HepG2 (cell line): ENCODE measurements around the gene HSPB6. TPM values are rescaled to one million over a fixed set of nuclear protein-coding genes. Genes with fewer than 3 reads are reported as not detected.

Source experiments
- ADNP ChIP-seq: sonication (generic); formaldehyde crosslinking; IDR thresholded peaks from 2 replicates; pipeline ENCODE4 v1.4.0; 2020; ENCODE audit warnings: missing genetic modification reagents
- AGO1 ChIP-seq: fragments of 200-400 bp; formaldehyde crosslinking; IDR thresholded peaks from 2 replicates; pipeline ENCODE4 v1.6.1; 2017; ENCODE audit warnings: mild to moderate bottlenecking, low read depth, low read length, moderate library complexity; ENCODE audit not compliant: poor library complexity, severe bottlenecking
- ATF7 ChIP-seq, 2 experiments: fragments of 450-650 bp in 1 of 2; sonication (generic) in 1 of 2; formaldehyde crosslinking in 1 of 2; IDR thresholded peaks; 2 replicates each; pipeline versions ENCODE4 v1.4.0 to v1.6.1; 2016 to 2020; ENCODE audit warnings: antibody characterized with exemption in 1 of 2, mild to moderate bottlenecking in 1 of 2, missing genetic modification reagents in 1 of 2
- CENPX ChIP-seq: sonication (generic); formaldehyde crosslinking; IDR thresholded peaks from 2 replicates; pipeline ENCODE4 v1.9.0; 2021; ENCODE audit warnings: mild to moderate bottlenecking, missing genetic modification reagents, moderate library complexity
- CREM ChIP-seq, 2 experiments: sonication (generic) in 1 of 2; formaldehyde crosslinking in 1 of 2; IDR thresholded peaks; 2 replicates each; pipeline versions ENCODE4 v1.4.0 to v1.6.1; 2016 to 2020; ENCODE audit warnings: antibody characterized with exemption in 1 of 2, mild to moderate bottlenecking in 1 of 2, missing genetic modification reagents in 1 of 2
- FOXA1 ChIP-seq, 2 experiments: fragments of 450-650 bp in 1 of 2; sonication (generic) in 1 of 2; formaldehyde crosslinking in 1 of 2; IDR thresholded peaks; 2 replicates each; pipeline versions ENCODE4 v1.4.0 to v1.6.1; 2016 to 2020; ENCODE audit warnings: missing genetic modification reagents in 1 of 2
- FOXO1 ChIP-seq: sonication (generic); formaldehyde crosslinking; IDR thresholded peaks from 2 replicates; pipeline ENCODE4 v1.4.0; 2020; ENCODE audit warnings: missing genetic modification reagents
- GABPA ChIP-seq, 2 experiments: IDR thresholded peaks; 2 replicates each; pipeline ENCODE4 v1.6.1; 2011 to 2016; ENCODE audit warnings: low read depth in 2 of 2, low read length in 1 of 2, missing biosample characterization in 1 of 2, missing genetic modification characterization in 1 of 2
- KMT2A ChIP-seq: sonication (generic); formaldehyde crosslinking; IDR thresholded peaks from 2 replicates; pipeline ENCODE4 v1.4.0; 2020; ENCODE audit warnings: missing genetic modification reagents
- NCOA1 ChIP-seq: sonication (generic); formaldehyde crosslinking; IDR thresholded peaks from 2 replicates; pipeline ENCODE4 v1.9.0; 2021; ENCODE audit warnings: missing genetic modification reagents
- NCOA2 ChIP-seq: sonication (generic); formaldehyde crosslinking; IDR thresholded peaks from 2 replicates; pipeline ENCODE4 v1.8.0; 2022; ENCODE audit warnings: inconsistent platforms
- PITX1 ChIP-seq: sonication (generic); formaldehyde crosslinking; IDR thresholded peaks from 2 replicates; pipeline ENCODE4 v1.5.1; 2020; ENCODE audit warnings: mild to moderate bottlenecking, missing genetic modification reagents
- RARG ChIP-seq: sonication (generic); formaldehyde crosslinking; IDR thresholded peaks from 2 replicates; pipeline ENCODE4 v1.4.0; 2020; ENCODE audit warnings: low read depth, mild to moderate bottlenecking, missing genetic modification reagents
- SRF ChIP-seq: IDR thresholded peaks from 2 replicates; pipeline ENCODE4 v1.6.1; 2011; ENCODE audit warnings: mild to moderate bottlenecking, low read depth, low read length, moderate library complexity
- SRY ChIP-seq: sonication (generic); formaldehyde crosslinking; IDR thresholded peaks from 2 replicates; pipeline ENCODE4 v1.8.0; 2022; ENCODE audit warnings: mild to moderate bottlenecking, missing genetic modification reagents
- YEATS2 ChIP-seq: sonication (generic); formaldehyde crosslinking; IDR thresholded peaks from 2 replicates; pipeline ENCODE4 v1.4.0; 2020; ENCODE audit warnings: missing genetic modification reagents, borderline replicate concordance
- ZNF143 ChIP-seq: sonication (generic); formaldehyde crosslinking; IDR thresholded peaks from 2 replicates; pipeline ENCODE4 v1.4.0; 2020; ENCODE audit warnings: missing genetic modification reagents
- ZNF354B ChIP-seq: sonication (generic); formaldehyde crosslinking; IDR thresholded peaks from 2 replicates; pipeline ENCODE4 v1.8.0; 2022; ENCODE audit warnings: mild to moderate bottlenecking, missing genetic modification reagents
- ZNF383 ChIP-seq: sonication (generic); formaldehyde crosslinking; IDR thresholded peaks from 2 replicates; pipeline ENCODE4 v1.4.0; 2020; ENCODE audit warnings: missing genetic modification reagents, mild to moderate bottlenecking, borderline replicate concordance
- ZNF550 ChIP-seq: sonication (generic); formaldehyde crosslinking; IDR thresholded peaks from 2 replicates; pipeline ENCODE4 v1.4.0; 2020; ENCODE audit warnings: mild to moderate bottlenecking, missing genetic modification reagents, borderline replicate concordance
- polyA plus RNA-seq, 8 experiments: library from polyadenylated mRNA; depleted of rRNA in 3 of 8; stranded (reverse) in 7 of 8; unstranded in 1 of 8; fragments of >200 nt; fragmentation: Illumina TruSeq in 4 of 8; extraction: Trizol in 4 of 8; gene quantifications; 2 replicates each; pipeline versions ENCODE4 v1.2.1 to v1.2.3, GENCODE V29; 2011 to 2016; ENCODE audit warnings: low read depth in 4 of 8, missing spikeins in 1 of 8, mixed read lengths in 1 of 8; ENCODE audit not compliant: insufficient read depth in 1 of 8
- total RNA-seq, 5 experiments: library from RNA; depleted of rRNA; stranded (reverse); fragments of >200 nt; fragmentation: Illumina TruSeq; extraction: Trizol; gene quantifications; 2 replicates each; pipeline ENCODE4 v1.2.3, GENCODE V29; 2016; ENCODE audit warnings: low read depth in 1 of 5
- TF ChIP-seq, protein P1 (sequence below): IDR thresholded peaks from 2 replicates; pipeline ENCODE4 v1.6.1; 2018; ENCODE audit warnings: missing genetic modification reagents
- TF ChIP-seq, protein P2 (sequence below): sonication (generic); formaldehyde crosslinking; IDR thresholded peaks from 2 replicates; pipeline ENCODE4 v1.5.0; 2020; ENCODE audit warnings: mild to moderate bottlenecking, missing genetic modification reagents, moderate library complexity
- TF ChIP-seq, protein P3 (sequence below): sonication (generic); formaldehyde crosslinking; IDR thresholded peaks from 2 replicates; pipeline ENCODE4 v1.5.1; 2020; ENCODE audit warnings: mild to moderate bottlenecking, missing genetic modification reagents, moderate library complexity

The HSPB6 gene
- total and polyA plus RNA-seq, 2 of the 13 experiments (the other 11 are each of a cell fraction or from before 2014, with no cell fraction given), result 0.18 TPM; not detected in 1

DNA sequence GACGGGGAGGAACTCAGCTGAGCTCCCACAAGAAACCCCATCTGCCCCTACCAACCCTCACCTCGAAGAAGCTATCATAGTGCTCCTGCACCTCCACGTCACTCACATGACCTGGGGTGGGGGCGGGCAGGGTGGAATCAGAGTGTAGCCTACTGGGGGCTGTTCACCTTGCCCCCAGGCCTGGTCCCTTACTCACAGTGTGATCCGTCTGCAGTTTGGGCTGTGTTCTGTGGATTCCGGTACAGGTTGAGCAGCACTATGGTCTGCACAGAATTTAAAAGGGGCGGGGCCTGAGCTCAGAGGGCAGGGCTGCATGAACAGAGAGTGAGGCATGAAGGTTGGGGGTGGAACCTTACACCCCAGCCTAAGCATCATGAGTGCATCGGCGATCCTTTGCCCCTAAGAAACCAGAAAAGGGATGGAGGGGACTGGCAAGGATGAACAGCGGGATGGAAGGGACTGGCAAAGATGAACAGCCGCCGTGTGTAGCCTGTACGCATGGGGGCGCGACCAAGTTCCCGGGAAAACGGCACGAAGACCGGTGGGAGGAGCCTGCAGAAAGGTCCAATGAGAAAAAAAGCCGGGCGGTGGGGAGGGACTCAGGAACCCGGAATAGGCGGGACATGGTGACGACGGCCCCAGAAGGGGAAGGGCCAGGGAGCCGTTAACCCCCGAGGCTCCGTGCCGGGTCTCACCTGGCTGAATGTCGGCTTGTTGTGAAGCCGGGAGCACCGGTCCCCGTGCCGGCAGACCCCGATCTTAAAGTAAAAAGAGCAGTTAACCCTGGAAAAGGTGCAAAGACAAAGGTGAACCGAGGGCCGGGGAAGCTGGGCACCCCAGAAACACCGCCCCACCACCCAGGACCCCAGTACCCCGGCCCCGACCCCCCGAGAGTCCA, 12.2 kb downstream of the HSPB6 start (continued):
- TF ChIP-seq ADNP (CRISPR knock-in tag) (no peak), AGO1 (no peak), NCOA2 (CRISPR knock-in tag) (0 out of 2 replicates have a peak, but pooled peaks have one; percentile 7), CENPX (CRISPR knock-in tag) (no peak), FOXA1 (IDR thresholded peaks at IDR 0.05) (no peak), FOXA1 (CRISPR knock-in tag; IDR thresholded peaks at IDR 0.05) (no peak), FOXO1 (CRISPR knock-in tag) (no peak), ZNF143 (CRISPR knock-in tag) (no peak), ZNF550 (no peak), RARG (no peak), CREM (IDR thresholded peaks at IDR 0.05) (no peak), CREM (CRISPR knock-in tag; IDR thresholded peaks at IDR 0.05) (no peak), ATF7 (IDR thresholded peaks at IDR 0.05) (no peak), ATF7 (CRISPR knock-in tag; IDR thresholded peaks at IDR 0.05) (no peak), ZNF383 (CRISPR knock-in tag) (no peak), SRF (no peak), YEATS2 (CRISPR knock-in tag) (no peak), NCOA1 (CRISPR knock-in tag) (no peak), ZNF354B (CRISPR knock-in tag) (no peak), PITX1 (CRISPR knock-in tag) (no peak), KMT2A (CRISPR knock-in tag) (no peak), GABPA (IDR thresholded peaks at IDR 0.05; ENCODE audit: low read depth, low read length) (peak; percentile 41; the same call in 1 of the 2 replicates), GABPA (CRISPR knock-in tag; IDR thresholded peaks at IDR 0.05; ENCODE audit: low read depth) (no peak), SRY (CRISPR knock-in tag) (no peak)
- TF ChIP-seq, protein P1, sequence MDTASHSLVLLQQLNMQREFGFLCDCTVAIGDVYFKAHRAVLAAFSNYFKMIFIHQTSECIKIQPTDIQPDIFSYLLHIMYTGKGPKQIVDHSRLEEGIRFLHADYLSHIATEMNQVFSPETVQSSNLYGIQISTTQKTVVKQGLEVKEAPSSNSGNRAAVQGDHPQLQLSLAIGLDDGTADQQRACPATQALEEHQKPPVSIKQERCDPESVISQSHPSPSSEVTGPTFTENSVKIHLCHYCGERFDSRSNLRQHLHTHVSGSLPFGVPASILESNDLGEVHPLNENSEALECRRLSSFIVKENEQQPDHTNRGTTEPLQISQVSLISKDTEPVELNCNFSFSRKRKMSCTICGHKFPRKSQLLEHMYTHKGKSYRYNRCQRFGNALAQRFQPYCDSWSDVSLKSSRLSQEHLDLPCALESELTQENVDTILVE, result 0 out of 2 replicates have a peak, but pooled peaks have one; percentile 19
- TF ChIP-seq, protein P2, sequence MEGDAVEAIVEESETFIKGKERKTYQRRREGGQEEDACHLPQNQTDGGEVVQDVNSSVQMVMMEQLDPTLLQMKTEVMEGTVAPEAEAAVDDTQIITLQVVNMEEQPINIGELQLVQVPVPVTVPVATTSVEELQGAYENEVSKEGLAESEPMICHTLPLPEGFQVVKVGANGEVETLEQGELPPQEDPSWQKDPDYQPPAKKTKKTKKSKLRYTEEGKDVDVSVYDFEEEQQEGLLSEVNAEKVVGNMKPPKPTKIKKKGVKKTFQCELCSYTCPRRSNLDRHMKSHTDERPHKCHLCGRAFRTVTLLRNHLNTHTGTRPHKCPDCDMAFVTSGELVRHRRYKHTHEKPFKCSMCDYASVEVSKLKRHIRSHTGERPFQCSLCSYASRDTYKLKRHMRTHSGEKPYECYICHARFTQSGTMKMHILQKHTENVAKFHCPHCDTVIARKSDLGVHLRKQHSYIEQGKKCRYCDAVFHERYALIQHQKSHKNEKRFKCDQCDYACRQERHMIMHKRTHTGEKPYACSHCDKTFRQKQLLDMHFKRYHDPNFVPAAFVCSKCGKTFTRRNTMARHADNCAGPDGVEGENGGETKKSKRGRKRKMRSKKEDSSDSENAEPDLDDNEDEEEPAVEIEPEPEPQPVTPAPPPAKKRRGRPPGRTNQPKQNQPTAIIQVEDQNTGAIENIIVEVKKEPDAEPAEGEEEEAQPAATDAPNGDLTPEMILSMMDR (CRISPR knock-in tag), result peak; percentile 75
- TF ChIP-seq, protein P3, sequence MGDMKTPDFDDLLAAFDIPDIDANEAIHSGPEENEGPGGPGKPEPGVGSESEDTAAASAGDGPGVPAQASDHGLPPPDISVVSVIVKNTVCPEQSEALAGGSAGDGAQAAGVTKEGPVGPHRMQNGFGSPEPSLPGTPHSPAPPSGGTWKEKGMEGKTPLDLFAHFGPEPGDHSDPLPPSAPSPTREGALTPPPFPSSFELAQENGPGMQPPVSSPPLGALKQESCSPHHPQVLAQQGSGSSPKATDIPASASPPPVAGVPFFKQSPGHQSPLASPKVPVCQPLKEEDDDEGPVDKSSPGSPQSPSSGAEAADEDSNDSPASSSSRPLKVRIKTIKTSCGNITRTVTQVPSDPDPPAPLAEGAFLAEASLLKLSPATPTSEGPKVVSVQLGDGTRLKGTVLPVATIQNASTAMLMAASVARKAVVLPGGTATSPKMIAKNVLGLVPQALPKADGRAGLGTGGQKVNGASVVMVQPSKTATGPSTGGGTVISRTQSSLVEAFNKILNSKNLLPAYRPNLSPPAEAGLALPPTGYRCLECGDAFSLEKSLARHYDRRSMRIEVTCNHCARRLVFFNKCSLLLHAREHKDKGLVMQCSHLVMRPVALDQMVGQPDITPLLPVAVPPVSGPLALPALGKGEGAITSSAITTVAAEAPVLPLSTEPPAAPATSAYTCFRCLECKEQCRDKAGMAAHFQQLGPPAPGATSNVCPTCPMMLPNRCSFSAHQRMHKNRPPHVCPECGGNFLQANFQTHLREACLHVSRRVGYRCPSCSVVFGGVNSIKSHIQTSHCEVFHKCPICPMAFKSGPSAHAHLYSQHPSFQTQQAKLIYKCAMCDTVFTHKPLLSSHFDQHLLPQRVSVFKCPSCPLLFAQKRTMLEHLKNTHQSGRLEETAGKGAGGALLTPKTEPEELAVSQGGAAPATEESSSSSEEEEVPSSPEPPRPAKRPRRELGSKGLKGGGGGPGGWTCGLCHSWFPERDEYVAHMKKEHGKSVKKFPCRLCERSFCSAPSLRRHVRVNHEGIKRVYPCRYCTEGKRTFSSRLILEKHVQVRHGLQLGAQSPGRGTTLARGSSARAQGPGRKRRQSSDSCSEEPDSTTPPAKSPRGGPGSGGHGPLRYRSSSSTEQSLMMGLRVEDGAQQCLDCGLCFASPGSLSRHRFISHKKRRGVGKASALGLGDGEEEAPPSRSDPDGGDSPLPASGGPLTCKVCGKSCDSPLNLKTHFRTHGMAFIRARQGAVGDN (CRISPR knock-in tag), result peak; percentile 42
